ENCODE data around the gene PPWD1. TPM values are rescaled to one million over a fixed set of nuclear protein-coding genes. Genes with fewer than 3 reads are reported as not detected.
A peak's percentile ranks its signal among the peaks of the same experiment; 100 is the strongest.

Gene PPWD1
- total and polyA plus RNA-seq, 2 donors (not counting 3 experiments of a cell fraction or from before 2014, with no cell fraction given): 4.9 to 40.9 TPM

DNA sequence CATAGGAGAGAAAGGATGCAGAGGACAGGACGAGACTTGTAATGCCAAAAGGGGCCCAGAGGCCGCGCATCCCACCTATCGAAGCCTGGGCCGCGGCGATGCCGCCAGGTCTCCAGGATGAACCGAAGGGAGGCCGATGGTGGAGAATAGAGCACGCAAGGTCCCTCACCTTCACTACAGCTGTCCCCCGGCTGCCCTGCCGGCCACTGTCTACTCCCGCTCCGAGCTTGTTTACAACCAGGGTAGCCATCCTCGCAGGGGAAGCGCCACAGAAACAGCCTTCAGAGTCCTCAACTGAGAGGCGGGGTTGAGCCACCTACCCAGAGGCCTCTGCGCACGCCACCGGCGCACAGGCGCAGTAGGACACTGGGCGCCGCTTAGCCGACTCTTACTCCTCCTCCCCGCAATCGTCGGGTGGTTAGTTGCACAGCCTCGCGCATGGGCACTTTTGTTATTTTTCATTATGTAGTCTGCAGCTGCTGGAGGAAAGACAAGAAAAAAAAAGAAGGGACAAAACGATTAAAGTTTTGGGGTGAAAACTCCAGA is 61.0 kb downstream of the PPWD1 start, which contains the start of gene TRIM23:
Gene TRIM23, minus strand, starts transcription at position 309 of the 546 bp plus-strand sequence. Its CDS starts 59 bp downstream, at position 250.
- dilution Hi-C loops (cut with MboI; ENCODE audit: extremely low pct_ligation_motif_present, low sequenced_read_pairs): no loop called here
- Histone ChIP-seq H3K9ac (replicated peaks; ENCODE audit: extremely low read depth, insufficient read depth, low read length) (peak within 1 kb of the TSS; percentile 85), H3K4me2 (ENCODE audit: insufficient read depth, low read length) (peak within 1 kb of the TSS; percentile 100), H3K4me1 (ENCODE audit: control insufficient read depth, extremely low read depth, insufficient read depth, low read length) (peaks cover 19% of the 10 kb centered on the region), H2AFZ (ENCODE audit: low read depth, low read length) (peak within 1 kb of the TSS; percentile 94), H3K79me2 (ENCODE audit: control insufficient read depth, insufficient read depth, low read length) (peaks cover 56% of the 10 kb centered on the region), H3K27ac (ENCODE audit: insufficient read depth, low read depth, low read length) (peak within 1 kb of the TSS; percentile 84), H3K27me3 (ENCODE audit: control insufficient read depth in 2 of 2, insufficient read depth in 2 of 2, low read length in 2 of 2) (no peaks in the 10 kb centered on the region), H3K4me3 (replicated peaks in 1 of 3; ENCODE audit: insufficient read depth in 1 of 3, low read depth in 1 of 3, low read length in 3 of 3) (peak within 1 kb of the TSS; percentile 76 to 97 (median 92)), H3K36me3 (ENCODE audit: control insufficient read depth in 2 of 2, extremely low read depth in 1 of 2, insufficient read depth in 2 of 2, low read length in 2 of 2) (no peaks in the 10 kb centered on the region), H3K9me1 (replicated peaks; ENCODE audit: control insufficient read depth, extremely low read depth, insufficient read depth, low read length) (no peaks in the 10 kb centered on the region), H4K20me1 (replicated peaks; ENCODE audit: control insufficient read depth, extremely low read depth, insufficient read depth, low read length) (no peaks in the 10 kb centered on the region), H3K9me3 (replicated peaks; ENCODE audit: control insufficient read depth, insufficient read depth, low read length) (no peaks in the 10 kb centered on the region)
- intact Hi-C loops (cut with micrococcal nuclease): loop anchor here (2.0 to 10.0 kb wide), 3 partner anchors 99 to 521 kb away; partner anchors contain the start of genes ERBIN, NLN, SGTB and SREK1
- peak; percentile 78 for TF ChIP-seq POLR2A (IDR thresholded peaks at IDR 0.05; ENCODE audit: low read depth, low read length)
- TF ChIP-seq POLR2AphosphoS5 (IDR thresholded peaks at IDR 0.05; ENCODE audit: insufficient read depth, low read depth, low read length): peak; percentile 49
- no peak for TF ChIP-seq JUN (IDR thresholded peaks at IDR 0.05; ENCODE audit: borderline replicate concordance, insufficient read depth, insufficient read length, low read depth)
- no TSS peak for BruUV-seq (replicated peaks)
- DNase-seq (ENCODE audit: low read depth, low spot score): peak; percentile 95
- ChIA-PET CTCF (interaction anchor here (0.6 to 1.1 kb wide), 3 partner anchors 27 to 719 kb away, joined by 3 to 5 read pairs (median 5); no protein-coding TSS in a partner anchor), POLR2A (no interaction called here)
- peak; percentile 71 for FAIRE-seq

DNA sequence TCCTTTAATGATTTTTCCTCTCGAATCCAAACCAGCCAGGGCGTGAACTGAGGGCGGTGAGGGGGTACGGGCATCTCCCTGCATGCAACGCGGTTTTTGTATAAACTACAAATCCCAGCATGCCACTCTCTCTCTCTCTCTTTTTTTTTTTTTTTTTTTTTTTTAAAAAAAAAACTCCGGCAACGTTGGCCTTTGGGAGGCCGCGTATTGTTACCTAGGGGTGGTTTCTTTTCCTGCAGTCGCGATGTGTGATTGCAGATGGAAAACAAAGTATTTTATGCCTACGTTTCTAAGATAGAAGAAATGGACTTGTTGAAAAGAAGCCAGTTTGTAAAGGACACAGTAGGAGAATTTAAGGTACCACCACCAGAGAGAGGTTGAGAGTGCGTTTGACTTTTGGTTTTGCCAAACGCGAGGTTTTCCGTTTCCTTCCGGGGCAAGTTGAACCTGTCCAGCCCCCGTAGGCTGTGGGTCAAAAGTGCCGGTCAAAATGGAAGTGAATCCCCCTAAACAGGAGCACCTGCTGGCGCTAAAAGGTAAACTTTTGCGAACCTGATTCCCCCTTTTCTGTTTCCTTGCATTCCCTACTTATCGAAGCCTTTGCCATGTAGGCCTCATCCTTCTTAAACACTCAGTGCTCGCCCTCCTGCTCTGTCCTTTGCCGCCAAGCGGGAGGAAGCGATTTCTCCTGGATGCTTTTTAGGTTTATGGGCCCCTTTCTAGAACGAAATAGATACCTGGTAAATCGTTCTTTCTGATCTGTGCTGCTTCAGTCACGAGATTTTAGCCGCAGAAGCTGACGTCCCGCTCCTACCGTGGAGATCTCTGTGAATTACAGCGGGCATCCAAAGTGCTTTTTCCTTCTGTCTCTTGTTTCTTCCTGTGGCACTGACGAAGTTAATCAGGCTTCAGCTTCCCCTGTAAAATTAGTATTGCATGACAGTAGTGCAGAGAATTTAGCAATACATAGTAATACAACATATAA is 61.8 kb downstream of the PPWD1 start, which contains the start of the genes SHLD3 and TRAPPC13:
Gene SHLD3, plus strand, starts transcription at position 457 of the 985 bp plus-strand sequence. CDS start 4,561 bp downstream, outside the sequence.
Gene TRAPPC13, plus strand, starts transcription at position 457 of the 985 bp plus-strand sequence. Its CDS starts 34 bp downstream, at position 491.
- H4K20me1 ChIP-seq (replicated peaks; ENCODE audit: control insufficient read depth, extremely low read depth, insufficient read depth, low read length): no peaks in the 10 kb centered on the region
- H3K27me3 ChIP-seq (ENCODE audit: control insufficient read depth in 2 of 2, insufficient read depth in 2 of 2, low read length in 2 of 2): no peaks in the 10 kb centered on the region
- H3K9ac ChIP-seq (replicated peaks; ENCODE audit: extremely low read depth, insufficient read depth, low read length): peak within 1 kb of the TSS; percentile 85
- POLR2A ChIA-PET: no interaction called here
- H3K9me3 ChIP-seq (replicated peaks; ENCODE audit: control insufficient read depth, insufficient read depth, low read length): no peaks in the 10 kb centered on the region
- TF ChIP-seq JUN (IDR thresholded peaks at IDR 0.05; ENCODE audit: borderline replicate concordance, insufficient read depth, insufficient read length, low read depth) (no peak), FOS (IDR thresholded peaks at IDR 0.05; ENCODE audit: borderline replicate concordance, insufficient read depth, low read length) (no peak), GATA2 (IDR thresholded peaks at IDR 0.05; ENCODE audit: insufficient read depth, insufficient read length, low read depth, low read length) (no peak), EZH2 (IDR thresholded peaks at IDR 0.05; ENCODE audit: borderline replicate concordance, low read depth, low read length, severe bottlenecking) (no peak), POLR2A (IDR thresholded peaks at IDR 0.05; ENCODE audit: low read depth, low read length) (peak; percentile 56), POLR2AphosphoS5 (IDR thresholded peaks at IDR 0.05; ENCODE audit: insufficient read depth, low read depth, low read length) (peak; percentile 43), MYC (IDR thresholded peaks at IDR 0.05; ENCODE audit: low read depth, low read length) (no peak)
- TF ChIP-seq, protein P1, sequence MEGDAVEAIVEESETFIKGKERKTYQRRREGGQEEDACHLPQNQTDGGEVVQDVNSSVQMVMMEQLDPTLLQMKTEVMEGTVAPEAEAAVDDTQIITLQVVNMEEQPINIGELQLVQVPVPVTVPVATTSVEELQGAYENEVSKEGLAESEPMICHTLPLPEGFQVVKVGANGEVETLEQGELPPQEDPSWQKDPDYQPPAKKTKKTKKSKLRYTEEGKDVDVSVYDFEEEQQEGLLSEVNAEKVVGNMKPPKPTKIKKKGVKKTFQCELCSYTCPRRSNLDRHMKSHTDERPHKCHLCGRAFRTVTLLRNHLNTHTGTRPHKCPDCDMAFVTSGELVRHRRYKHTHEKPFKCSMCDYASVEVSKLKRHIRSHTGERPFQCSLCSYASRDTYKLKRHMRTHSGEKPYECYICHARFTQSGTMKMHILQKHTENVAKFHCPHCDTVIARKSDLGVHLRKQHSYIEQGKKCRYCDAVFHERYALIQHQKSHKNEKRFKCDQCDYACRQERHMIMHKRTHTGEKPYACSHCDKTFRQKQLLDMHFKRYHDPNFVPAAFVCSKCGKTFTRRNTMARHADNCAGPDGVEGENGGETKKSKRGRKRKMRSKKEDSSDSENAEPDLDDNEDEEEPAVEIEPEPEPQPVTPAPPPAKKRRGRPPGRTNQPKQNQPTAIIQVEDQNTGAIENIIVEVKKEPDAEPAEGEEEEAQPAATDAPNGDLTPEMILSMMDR (IDR thresholded peaks at IDR 0.05; ENCODE audit: extremely low read depth in 1 of 2, insufficient read depth in 1 of 2, low read depth in 1 of 2, low read length in 2 of 2): no peak
- TF ChIP-seq, protein P2, sequence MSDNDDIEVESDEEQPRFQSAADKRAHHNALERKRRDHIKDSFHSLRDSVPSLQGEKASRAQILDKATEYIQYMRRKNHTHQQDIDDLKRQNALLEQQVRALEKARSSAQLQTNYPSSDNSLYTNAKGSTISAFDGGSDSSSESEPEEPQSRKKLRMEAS (IDR thresholded peaks at IDR 0.05; ENCODE audit: insufficient read depth, insufficient read length): no peak
- H3K4me3 ChIP-seq (replicated peaks in 1 of 3; ENCODE audit: insufficient read depth in 1 of 3, low read depth in 1 of 3, low read length in 3 of 3): peak within 1 kb of the TSS; percentile 76 to 97 (median 92)
- peaks cover 0 to 2% of the 10 kb centered on the region in 2 experiments for H3K36me3 ChIP-seq (ENCODE audit: control insufficient read depth in 2 of 2, extremely low read depth in 1 of 2, insufficient read depth in 2 of 2, low read length in 2 of 2)
- FAIRE-seq (no peak), DNase-seq (ENCODE audit: low read depth, low spot score) (peak; percentile 92)
- H3K9me1 ChIP-seq (replicated peaks; ENCODE audit: control insufficient read depth, extremely low read depth, insufficient read depth, low read length): no peaks in the 10 kb centered on the region
- peaks cover 61% of the 10 kb centered on the region for H3K79me2 ChIP-seq (ENCODE audit: control insufficient read depth, insufficient read depth, low read length)
- dilution Hi-C loops (cut with MboI; ENCODE audit: extremely low pct_ligation_motif_present, low sequenced_read_pairs): no loop called here
- peak within 1 kb of the TSS; percentile 94 for H2AFZ ChIP-seq (ENCODE audit: low read depth, low read length)
- TSS peak; percentile 81 for BruUV-seq (replicated peaks)
- H3K4me1 ChIP-seq (ENCODE audit: control insufficient read depth, extremely low read depth, insufficient read depth, low read length): peaks cover 19% of the 10 kb centered on the region
- intact Hi-C loops (cut with micrococcal nuclease): loop anchor here (2.0 to 10.0 kb wide), 3 partner anchors 98 to 520 kb away; partner anchors contain the start of genes ERBIN, NLN, SGTB and SREK1
- H3K27ac ChIP-seq (ENCODE audit: insufficient read depth, low read depth, low read length): peak within 1 kb of the TSS; percentile 84
- CTCF ChIA-PET: interaction anchor here (1.1 kb wide), 1 partner anchor 102 kb away, joined by 5 read pairs; no protein-coding TSS in a partner anchor
- H3K4me2 ChIP-seq (ENCODE audit: insufficient read depth, low read length): peak within 1 kb of the TSS; percentile 100
